H1 (cell line): Measurements from ENCODE around the gene USP30. TPM values are rescaled to one million over a fixed set of nuclear protein-coding genes. Genes with fewer than 3 reads are reported as not detected.

Experiments
- CHD1 ChIP-seq: IDR thresholded peaks from 2 replicates; pipeline ENCODE4 v1.6.1; 2012; ENCODE audit warnings: low read depth, low read length, improper control_type of control experiment
- KDM4A ChIP-seq: IDR thresholded peaks from one replicate; pipeline ENCODE4 v1.7.1; 2012; ENCODE audit warnings: low read depth, mild to moderate bottlenecking, moderate library complexity, low read length, inconsistent platforms; ENCODE audit not compliant: severe bottlenecking
- NANOG ChIP-seq: IDR thresholded peaks from 2 replicates; pipeline ENCODE4 v1.6.1; 2011; ENCODE audit warnings: low read length, low read depth, mild to moderate bottlenecking, inconsistent platforms; ENCODE audit not compliant: insufficient read depth, poor library complexity, severe bottlenecking
- POU5F1 ChIP-seq: IDR thresholded peaks from 2 replicates; pipeline ENCODE4 v1.6.1; 2011; ENCODE audit warnings: low read depth, mild to moderate bottlenecking, low read length, moderate library complexity
- SAP30 ChIP-seq: fragments of 300-600 bp; sonication (generic); IDR thresholded peaks from 2 replicates; pipeline ENCODE4 v1.7.1; 2012; ENCODE audit warnings: low read length, moderate library complexity, mild to moderate bottlenecking, inconsistent platforms; ENCODE audit not compliant: insufficient read depth, insufficient replicate concordance
- polyA plus RNA-seq, 7 experiments: library from polyadenylated mRNA; depleted of rRNA in 3 of 7; stranded (reverse) in 5 of 7; unstranded in 2 of 7; fragments of >200 nt in 5 of 7; fragments of 200-250 nt in 2 of 7; gene quantifications; 1 replicate in 5 of 7; 2 replicates in 1 of 7; 4 replicates in 1 of 7; pipeline versions ENCODE4 v1.2.1 to v1.2.3, GENCODE V29; 2011 to 2013; ENCODE audit warnings: missing spikeins in 2 of 7, mixed read lengths in 2 of 7
- total RNA-seq: library from RNA; stranded (reverse); fragmentation: NEBNext Ultra II Directional; extraction: Animal tissue kit (Norgen Biotek cat#: 25700); gene quantifications from 2 replicates; pipeline ENCODE4 v1.2.1, GENCODE V29; 2021

Gene USP30
- total and polyA plus RNA-seq, 2 of the 8 experiments (the other 6 are each of a cell fraction or from before 2014, with no cell fraction given) = 7.0 to 12.2 TPM

- no peak for TF ChIP-seq SAP30
- no peak for TF ChIP-seq KDM4A
- no peak for TF ChIP-seq CHD1
- no peak for TF ChIP-seq POU5F1
- no peak for TF ChIP-seq NANOG
Measured at GRCh38 chr12:109044241-109044640, 8.1 kb upstream of the USP30 start (continued).
